ENCODE results near the gene CRADD. TPM values are rescaled to one million over a fixed set of nuclear protein-coding genes. Genes with fewer than 3 reads are reported as not detected.

Gene CRADD
- total RNA-seq, 1 donor from 2014 or later = 10.7 TPM

GRCh38 chr12:93939641-93940325, 262.6 kb downstream of the CRADD start:
- H3K27me3 Mint-ChIP-seq (ENCODE audit: low read depth) = peaks cover 2% of the 10 kb centered on the region
- H3K4me3 Mint-ChIP-seq (ENCODE audit: low read depth) = no peak overlapping the region
- peaks cover 5% of the 10 kb centered on the region for H3K4me1 Mint-ChIP-seq (ENCODE audit: low read depth)
- H3K9me3 Mint-ChIP-seq = peaks cover 28% of the 10 kb centered on the region
- no peak overlapping the region for H3K27ac Mint-ChIP-seq
- intact Hi-C loops (cut with micrococcal nuclease) = no loop called here
- no peak for DNase-seq (ENCODE audit: low spot score)
- H3K36me3 Mint-ChIP-seq (ENCODE audit: low read depth) = no peaks in the 10 kb centered on the region

- H3K27me3 Mint-ChIP-seq (ENCODE audit: low read depth) = peaks cover 14% of the 10 kb centered on the region
- H3K9me3 Mint-ChIP-seq = peaks cover 4% of the 10 kb centered on the region
- no peaks in the 10 kb centered on the region for H3K4me1 Mint-ChIP-seq (ENCODE audit: low read depth)
- no peak for DNase-seq (ENCODE audit: low spot score)
- H3K4me3 Mint-ChIP-seq (ENCODE audit: low read depth) = no peak overlapping the region
- H3K27ac Mint-ChIP-seq = no peak overlapping the region
- H3K36me3 Mint-ChIP-seq (ENCODE audit: low read depth) = no peaks in the 10 kb centered on the region
- intact Hi-C loops (cut with micrococcal nuclease) = no loop called here
These were observed 266.6 kb downstream of the CRADD start for GRCh38 chr12:93943780-93944179.

GRCh38 chr12:93944201-93944600, 267.0 kb downstream of the CRADD start:
- Mint-ChIP-seq H3K27me3 (ENCODE audit: low read depth) (peaks cover 14% of the 10 kb centered on the region), H3K36me3 (ENCODE audit: low read depth) (no peaks in the 10 kb centered on the region), H3K4me3 (ENCODE audit: low read depth) (no peak overlapping the region), H3K27ac (no peak overlapping the region), H3K4me1 (ENCODE audit: low read depth) (no peaks in the 10 kb centered on the region), H3K9me3 (peaks cover 6% of the 10 kb centered on the region)
- intact Hi-C loops (cut with micrococcal nuclease) = no loop called here
- DNase-seq (ENCODE audit: low spot score) = no peak

Other genes with a start within 250 kb of the CRADD start
- gene UBE2N, start 235.4 kb upstream of the CRADD start, total RNA-seq = 258 and 261 TPM in 2 replicates
- 80.5 and 89.3 TPM in 2 replicates for gene MRPL42, start 209.9 kb upstream of the CRADD start, total RNA-seq
- gene SOCS2, start 104.7 kb upstream of the CRADD start, total RNA-seq = 34.9 and 37.3 TPM in 2 replicates